Jurkat, Clone E6-1 (cell line): ENCODE measurements around the gene D2HGDH. TPM values are rescaled to one million over a fixed set of nuclear protein-coding genes. Genes with fewer than 3 reads are reported as not detected.
A peak's percentile ranks its signal among the peaks of the same experiment; 100 is the strongest.

Source experiments
- DNase-seq: peaks from one replicate; pipeline ENCODE4 v3.0.0-alpha.2; 2011; ENCODE audit warnings: low read depth, low spot score
- H3K4me3 ChIP-seq: 2 replicates; pipeline ENCODE4 v1.5.1; 2011; ENCODE audit warnings: mild to moderate bottlenecking, low read length, control low read depth, moderate library complexity
- polyA plus RNA-seq: library from polyadenylated mRNA; unstranded; fragments of >200 nt; gene quantifications from one replicate; pipeline ENCODE4 v1.2.1, GENCODE V29; 2012; ENCODE audit warnings: missing spikeins; ENCODE audit not compliant: insufficient read length, insufficient read depth

Gene D2HGDH
- polyA plus RNA-seq: 17.2 TPM

DNA sequence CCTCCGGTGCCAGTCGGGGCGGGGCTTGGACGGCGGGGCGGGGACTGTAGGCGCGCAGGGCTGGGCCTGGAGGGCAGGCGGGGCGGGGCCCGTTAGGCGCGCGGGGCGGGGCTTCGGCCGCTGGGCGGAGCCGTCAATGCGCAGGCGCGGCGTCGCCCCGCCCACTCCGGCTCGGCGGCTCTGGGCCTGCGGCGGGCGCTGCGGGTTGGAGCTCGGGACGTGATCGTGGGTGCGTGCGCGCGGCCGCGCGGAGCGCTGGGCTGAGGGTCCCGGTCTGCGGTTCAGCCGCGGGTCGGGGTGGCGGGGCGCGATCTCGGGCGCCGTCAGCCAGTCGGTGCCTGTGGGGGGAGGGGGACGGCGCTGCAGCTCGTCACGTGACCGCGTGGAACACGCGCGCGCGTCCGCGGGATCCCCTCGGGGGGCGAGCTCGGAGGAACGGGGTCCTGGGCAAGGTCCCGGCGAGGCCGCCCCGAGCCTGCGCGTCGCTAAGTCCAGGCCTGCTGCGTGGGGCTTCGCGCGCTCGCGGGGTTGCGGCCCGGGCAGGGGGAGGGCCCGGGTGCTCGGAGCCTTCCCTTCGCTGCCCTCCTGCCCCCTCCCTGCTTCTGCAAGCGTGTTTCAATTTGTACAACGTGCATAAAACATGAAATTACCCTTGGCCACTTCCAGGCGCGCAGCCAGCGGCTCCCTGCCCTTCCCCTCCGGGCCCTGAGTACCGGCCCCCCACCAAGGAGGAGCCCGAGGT is at the start of gene D2HGDH:
Gene D2HGDH, plus strand, starts transcription at position 164 of the 742 bp plus-strand sequence. CDS start 595 bp downstream, outside the sequence.
- H3K4me3 ChIP-seq: peak within 1 kb of the TSS; percentile 80
- peak; percentile 50 for DNase-seq

DNA sequence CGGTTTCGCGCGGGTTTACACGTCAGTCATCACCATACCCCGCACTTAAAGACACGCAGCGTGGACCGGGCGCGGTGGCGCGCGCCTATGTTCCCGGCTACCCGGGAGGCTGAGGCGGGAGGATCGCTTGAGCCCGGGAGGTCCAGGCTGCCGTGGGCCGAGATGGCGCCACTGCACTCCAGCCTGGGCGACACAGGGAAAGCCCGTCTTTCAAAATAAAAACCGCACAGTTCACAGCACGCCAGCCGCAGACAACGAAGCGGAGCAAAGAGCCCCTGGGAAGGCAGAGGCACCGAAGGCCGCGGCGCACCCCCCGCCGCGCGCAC is 48.1 kb upstream of the D2HGDH start:
- H3K4me3 ChIP-seq: peak overlapping the region; percentile 95
- no peak for DNase-seq

DNA sequence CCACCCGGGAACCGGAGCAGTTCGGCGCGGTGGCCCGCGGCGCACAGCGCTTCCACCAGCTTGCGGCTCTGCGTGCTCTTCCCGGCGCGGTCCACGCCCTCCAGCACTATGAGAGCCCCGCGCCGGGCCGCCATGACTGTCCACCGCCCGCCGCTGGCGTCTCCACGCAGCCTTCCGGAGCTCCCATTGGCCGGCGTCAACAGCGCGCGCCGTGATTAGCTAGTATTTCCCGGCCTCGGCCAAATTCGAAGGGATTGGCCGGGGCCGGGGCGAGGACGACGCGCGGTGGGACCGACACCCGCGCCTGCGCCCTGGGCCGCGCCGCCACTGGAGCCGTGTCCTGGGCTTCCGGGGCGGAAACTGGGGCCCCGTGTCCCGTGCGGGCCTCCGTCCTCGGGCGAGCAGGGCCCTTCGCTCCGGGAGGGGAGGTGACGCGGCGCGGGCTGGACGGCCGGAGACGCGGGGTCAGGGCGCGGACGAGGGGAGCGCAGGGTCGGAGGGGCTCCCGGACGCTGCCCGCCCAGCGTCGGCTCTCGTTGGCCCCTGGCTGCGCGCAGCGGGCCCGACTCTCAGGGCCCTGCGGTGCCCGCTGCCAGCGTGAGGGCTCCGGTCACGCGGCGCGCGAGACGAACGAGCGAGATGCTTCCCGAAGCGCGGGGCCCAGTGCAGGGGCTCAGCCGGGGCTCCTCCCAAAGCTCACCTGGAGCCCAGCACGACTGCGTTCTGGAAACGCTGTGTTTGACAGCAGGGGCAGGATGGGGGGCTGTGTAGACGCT is 47.6 kb upstream of the D2HGDH start, which contains the start of gene DTYMK:
Gene DTYMK, minus strand, starts transcription at position 166 of the 776 bp plus-strand sequence. Its CDS starts 32 bp downstream, at position 134.
- DNase-seq: peak; percentile 91
- H3K4me3 ChIP-seq: peak within 1 kb of the TSS; percentile 95

DNA sequence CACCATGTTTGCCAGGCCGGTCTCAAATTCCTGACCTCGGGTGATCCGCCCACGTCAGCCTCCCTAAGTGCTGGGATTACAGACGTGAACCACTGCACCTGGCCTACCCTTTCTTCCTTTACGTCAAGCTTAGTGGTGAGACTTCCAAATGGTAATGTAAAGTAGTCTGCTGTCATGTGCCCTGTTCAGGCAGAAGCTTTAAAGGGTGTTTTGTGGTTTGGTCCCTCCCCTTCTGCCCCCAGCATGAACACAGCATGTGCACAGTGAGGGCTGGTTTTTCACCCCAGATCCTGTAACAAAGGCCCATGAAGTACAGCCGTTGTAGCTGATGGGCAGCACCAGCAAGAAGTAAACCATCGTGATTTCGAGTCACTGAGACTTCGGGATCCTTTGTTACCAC is 45.1 kb upstream of the D2HGDH start:
- H3K4me3 ChIP-seq: peak overlapping the region; percentile 33
- DNase-seq: peak; percentile 88

DNA sequence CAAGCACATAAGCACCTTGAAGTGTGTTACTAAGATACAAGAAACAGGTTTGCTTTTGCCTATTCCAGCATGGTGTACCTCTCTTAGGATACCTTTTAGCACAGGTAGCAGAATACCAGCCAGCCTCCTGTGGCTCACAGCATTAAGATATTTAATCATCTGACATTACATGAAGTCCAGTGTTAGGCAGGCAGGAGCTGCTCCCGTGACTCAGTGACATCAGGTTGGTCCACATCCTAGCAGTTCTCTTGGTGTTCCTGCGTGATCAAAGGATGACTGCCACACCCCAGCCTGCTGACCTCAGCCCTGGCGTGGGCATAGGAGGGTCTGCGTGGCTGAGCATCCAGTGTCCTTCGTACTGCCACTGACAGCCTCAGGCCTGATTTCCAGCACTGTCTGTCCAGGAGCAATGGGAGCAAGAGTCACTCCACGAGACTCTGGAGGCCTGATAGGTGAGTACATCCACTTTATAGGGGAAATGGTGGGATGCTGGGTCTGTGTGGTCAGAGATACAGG is 44.2 kb upstream of the D2HGDH start:
- H3K4me3 ChIP-seq: no peak overlapping the region

DNA sequence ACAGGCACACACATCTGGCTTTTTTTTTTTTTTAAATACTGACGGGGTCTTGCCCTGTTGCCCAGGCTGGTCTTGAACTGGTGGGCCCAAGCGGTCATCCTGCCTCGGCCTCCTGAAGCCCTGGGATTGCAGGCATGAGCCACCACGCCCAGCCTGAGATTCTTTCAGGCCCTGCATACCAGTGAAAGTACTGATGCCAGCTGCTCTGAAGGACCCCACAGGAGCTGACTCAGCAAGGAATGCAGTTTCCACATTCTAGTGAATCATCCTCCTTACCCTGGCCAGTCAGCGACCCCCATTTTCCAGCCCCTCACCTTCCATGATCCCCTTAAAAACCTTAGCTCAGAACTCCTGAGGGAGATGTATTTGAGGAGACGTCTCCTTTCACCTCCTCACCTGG is 42.0 kb upstream of the D2HGDH start:
- no peak for DNase-seq
- no peak overlapping the region for H3K4me3 ChIP-seq

More for the DNA sequence above, 44.2 kb upstream of the D2HGDH start:
- DNase-seq: no peak

DNA sequence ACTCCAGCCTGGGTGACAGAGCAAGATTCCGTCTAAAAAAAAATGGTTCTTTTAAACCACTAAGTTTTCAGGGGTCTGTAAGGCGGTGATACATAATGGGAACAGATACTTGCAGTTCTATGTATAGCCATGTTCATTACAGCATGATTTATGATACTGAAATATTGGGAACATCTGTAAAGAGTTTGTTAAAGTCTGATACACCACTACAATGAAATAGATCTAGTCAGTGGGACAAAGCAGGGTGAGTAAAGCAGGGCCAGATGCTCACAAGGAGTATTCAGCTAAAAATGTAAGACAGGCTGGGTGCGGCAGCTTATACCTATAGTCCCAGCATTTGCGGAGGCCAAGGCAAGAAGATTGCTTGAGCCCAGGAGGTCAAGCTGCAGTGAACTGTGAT is 38.8 kb upstream of the D2HGDH start:
- DNase-seq: no peak
- H3K4me3 ChIP-seq: no peak overlapping the region

DNA sequence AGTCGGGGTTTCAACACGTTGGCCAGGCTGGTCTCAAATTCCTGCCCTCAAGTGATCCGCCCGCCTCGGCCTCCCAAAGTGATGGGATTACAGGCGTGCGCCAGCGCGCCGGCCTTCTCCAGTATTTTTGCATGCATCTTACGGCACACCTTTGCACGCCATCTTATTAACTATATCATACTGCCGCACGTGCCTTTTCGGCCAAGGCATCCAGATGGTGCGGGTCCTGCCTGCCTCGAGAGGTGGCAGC is 33.4 kb upstream of the D2HGDH start:
- DNase-seq: peak; percentile 82
- peak overlapping the region; percentile 66 for H3K4me3 ChIP-seq

DNA sequence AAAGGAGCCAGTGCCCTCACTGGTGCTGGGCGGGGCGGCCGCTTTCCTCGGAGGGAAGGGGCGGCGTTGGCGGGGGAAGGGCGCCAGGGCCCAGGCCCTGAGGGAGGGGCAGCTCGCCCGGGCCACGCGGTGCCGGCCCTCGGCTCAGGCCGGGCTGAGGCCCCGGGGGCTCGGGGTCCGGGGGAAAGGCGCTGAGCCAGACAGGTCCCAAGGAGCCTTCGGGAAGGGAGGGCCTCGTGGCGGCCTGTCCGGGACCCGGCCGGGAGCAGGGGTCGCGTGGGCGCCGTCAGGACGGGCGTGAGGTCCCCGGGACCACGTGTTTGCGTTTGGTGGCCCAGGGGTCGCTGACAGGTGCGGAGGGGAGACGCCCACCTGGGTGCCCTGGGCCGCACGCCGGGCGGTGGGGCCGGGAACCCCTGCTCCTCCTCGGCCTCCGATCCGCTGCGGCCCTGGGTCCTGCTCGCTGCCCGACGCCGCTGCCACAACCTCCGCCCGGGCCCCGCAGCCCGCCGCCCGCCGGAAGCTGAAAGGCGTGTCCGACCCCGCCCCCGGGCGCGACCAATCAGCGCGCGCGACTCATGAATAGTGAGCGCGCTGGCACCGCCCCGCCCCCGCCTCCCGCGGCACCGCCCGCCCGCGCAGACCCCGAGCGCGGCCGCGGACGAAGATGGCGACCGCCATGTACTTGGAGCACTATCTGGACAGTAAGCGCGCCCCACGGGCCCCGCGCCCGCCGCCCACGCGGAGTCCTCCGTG is 32.9 kb upstream of the D2HGDH start, which contains the start of gene ING5:
Gene ING5, plus strand, starts transcription at position 641 of the 756 bp plus-strand sequence. Its CDS starts 27 bp downstream, at position 668.
- peak within 1 kb of the TSS; percentile 66 for H3K4me3 ChIP-seq
- DNase-seq: peak; percentile 81

DNA sequence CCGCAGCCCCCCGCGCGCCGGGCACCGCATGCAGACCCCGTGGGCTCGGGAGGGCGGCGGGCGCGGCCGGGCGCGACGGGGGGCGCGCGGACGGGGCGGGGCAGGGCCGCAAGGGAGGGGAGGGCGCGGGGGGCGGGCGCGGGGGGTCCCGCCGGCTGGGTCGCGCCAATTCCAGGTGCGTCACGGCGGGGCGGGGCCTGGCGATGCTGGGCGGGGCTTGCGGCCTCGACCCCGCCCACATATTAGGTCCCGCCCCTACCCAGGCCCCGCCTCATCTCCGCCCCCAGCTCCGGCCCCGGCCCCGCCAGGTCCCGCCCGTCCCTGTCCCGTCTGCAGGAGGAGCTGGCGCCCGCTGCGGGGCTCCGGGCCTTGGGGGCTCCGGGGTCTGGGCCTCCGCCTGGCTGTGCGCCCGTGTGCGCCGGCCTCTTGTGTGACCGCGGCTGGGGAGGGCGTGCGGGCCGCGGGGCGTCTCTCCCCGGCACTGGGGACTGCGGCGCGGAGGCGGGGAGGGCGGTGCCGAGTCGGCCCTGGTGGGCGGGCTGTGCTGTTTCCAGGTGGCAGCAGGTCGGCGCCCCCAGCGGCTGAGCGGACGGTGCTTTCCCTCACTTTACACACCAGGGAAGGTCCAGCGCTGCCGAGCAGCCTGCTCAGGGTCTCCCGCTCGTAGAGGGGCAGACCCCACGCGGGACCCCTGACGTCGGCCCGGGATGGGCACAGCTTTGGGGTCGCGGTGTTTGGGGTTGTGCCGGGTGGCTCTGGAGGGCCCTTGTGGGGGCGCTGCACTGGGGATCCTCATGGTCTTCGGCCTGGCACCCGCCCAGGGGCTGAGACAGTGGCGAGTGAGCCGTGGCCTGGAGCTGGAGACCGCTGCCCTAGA is 32.0 kb upstream of the D2HGDH start:
- DNase-seq: peak; percentile 79
- H3K4me3 ChIP-seq: peak overlapping the region; percentile 65

DNA sequence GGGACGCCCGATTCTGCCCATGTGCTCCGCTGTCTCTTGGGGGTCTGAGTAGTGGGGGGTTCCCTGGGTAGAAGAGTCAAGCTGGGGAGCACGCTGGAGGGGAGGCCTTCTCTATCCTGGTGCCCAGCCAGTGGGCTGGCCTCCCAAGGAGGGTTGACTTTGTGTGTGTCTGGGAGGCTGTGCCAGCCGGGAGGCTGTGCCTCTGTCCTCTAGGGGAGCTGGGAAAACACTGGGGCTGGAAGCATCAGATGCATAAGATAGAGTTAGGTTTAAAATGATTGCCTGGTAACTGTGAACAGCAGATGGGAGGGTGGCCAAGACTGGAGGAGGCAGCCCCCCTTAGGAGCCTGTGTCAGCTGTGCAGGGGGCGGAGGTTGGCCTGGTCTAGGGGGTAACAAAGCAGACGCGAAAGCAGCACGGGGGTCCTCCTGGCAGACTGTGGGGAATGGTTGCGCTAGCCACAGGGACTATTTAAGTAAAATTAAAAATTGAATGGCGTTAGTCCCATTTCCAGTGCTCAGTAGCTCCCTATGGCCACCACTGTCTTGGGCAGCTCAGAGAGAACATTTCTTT is 31.3 kb upstream of the D2HGDH start:
- H3K4me3 ChIP-seq: peak overlapping the region; percentile 65
- no peak for DNase-seq

DNA sequence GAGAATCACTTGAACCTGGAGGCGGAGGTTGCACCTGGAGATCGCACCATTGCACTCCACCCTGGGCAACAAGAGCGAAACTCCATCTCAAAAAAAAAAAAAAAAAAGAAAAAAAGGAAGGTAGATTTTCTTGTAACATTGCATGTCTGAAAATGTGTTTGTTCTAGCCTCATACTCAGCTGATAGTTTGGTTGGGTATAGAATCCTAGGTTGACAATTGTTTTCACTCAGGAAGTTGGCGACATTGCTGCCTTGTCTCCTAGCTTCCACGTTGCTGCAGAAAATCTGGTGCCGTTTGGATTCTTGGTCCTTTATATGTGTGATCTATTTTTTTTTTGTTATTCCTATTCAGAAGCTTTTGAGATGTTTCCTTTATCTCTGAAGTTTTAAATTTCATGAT is 27.9 kb upstream of the D2HGDH start:
- no peak for DNase-seq
- H3K4me3 ChIP-seq: no peak overlapping the region

DNA sequence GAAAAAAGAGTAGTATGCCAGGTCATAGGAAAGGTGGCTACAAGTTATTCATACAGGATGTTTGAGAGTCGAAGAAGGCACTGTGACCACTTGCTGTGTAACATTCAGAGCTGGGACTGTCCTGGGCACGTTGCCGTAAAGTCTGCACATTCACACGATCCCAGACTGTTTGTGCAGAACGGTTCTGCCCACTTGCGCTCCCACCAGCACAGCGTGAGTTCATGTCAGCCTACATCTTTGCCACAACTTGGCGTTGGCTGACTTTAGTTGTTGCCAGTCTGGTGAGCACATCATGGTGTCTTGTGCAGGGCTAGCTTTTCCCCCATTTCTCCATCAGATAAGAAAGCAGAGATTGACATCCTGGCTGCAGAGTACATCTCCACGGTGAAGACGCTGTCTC is 25.6 kb upstream of the D2HGDH start:
- H3K4me3 ChIP-seq: no peak overlapping the region

DNA sequence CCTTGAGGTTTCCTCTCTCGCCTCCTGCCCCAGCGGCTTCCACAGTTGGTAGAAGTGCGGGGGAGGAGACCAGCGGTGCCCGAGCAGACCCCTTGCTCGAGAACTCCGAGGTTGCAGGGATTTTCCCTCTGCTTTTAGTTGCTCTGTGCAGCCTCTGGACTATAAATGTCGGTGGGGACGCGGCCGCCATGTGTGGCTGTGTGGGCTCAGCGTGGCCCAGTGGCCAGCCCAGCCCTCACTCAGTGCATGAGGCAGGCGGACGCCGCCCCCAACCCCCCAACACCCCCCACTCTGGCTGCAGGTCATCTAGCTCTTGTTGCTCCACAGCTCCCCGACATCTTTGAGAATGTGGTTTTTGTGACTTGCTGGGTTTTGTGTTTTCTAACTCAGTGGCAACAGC is 15.3 kb upstream of the D2HGDH start:
- H3K4me3 ChIP-seq: no peak overlapping the region
- no peak for DNase-seq

More for the DNA sequence above, 25.6 kb upstream of the D2HGDH start:
- DNase-seq: no peak

DNA sequence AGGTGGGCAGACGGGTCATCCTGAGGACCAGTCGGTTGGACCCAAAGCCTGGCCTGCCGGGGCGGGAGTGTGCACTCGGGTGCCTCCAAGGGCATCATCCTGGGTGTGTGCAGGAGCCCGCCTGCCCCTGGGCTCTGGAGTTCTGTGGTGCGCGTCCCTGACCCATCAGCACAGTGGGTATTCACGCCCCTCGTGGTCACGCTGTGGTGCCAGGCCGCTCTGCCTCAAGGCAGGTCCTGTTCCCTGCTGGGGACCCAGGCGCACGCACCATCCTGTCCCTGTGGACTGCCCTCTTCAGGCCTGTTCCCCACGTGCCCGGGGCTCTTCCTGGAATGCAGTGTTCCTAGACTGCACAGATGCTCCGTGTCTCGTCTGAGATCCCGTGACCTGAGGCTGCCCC is 14.3 kb upstream of the D2HGDH start:
- DNase-seq: no peak
- H3K4me3 ChIP-seq: no peak overlapping the region

DNA sequence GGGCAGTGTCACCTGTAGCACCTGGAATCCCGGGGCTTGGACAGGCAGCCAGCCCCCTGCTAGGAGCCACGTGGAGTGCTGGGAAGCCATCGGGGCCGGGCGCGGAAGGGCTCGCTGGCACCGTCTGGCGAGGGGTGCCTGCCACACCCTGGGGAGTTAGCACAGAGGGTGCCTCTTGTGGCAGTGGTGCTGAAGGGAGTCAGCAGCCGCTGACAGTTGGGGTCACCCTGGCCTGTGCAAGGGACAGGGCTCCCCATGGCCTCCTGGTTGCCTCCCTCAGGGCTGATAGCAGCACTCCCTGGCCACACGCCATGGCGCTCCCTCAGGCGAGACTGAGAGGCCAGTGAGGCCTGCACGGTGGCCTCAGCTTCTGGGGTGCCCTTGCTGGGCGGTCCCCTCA is 13.9 kb upstream of the D2HGDH start:
- DNase-seq: no peak
- H3K4me3 ChIP-seq: no peak overlapping the region

DNA sequence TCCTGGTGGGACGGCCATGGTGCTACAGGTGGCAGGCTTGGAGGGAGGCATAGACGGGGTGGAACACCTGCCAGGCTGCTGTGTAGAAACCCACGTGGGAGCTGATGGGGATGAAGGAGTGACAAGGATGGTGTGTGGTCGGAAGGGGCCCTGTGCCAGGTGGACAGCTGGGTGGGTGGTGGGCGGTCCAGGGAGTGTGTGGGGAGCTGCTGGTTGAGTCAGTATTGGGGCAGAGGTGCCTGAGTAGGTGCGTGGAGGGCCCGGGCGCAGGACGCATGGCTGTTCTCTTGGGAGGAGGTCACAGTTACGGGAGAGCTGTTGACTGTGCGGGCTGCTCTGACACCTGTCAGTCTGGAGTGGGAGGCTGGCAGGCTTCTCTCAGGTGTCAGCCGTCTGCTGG is 12.6 kb upstream of the D2HGDH start:
- DNase-seq: no peak

DNA sequence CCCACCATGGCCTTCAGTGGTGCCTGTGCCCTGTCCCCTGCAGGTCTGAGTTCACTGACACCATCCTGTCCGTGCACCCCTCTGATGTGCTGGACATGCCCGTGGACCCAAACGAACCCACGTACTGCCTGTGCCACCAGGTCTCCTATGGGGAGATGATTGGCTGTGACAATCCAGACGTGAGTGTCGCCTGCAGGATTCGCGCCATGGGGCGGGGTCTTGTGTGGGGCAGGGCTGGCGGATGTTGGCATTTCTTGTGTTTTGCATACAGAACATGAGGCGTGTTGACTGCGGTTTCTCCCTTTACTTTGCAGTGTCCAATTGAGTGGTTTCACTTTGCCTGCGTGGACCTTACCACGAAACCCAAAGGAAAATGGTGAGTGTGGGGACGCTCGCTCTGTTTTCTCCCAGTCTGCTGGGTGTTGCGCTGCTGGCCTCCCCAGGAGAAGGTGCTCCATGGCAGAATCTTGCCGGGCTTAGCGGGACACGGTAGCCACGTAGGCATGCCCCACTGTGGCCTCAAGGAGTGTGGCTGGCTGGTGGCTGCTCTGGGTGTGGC is 11.5 kb upstream of the D2HGDH start:
- DNase-seq: no peak
- H3K4me3 ChIP-seq: no peak overlapping the region

More for the DNA sequence above, 12.6 kb upstream of the D2HGDH start:
- H3K4me3 ChIP-seq: no peak overlapping the region
